HG02852 (cell line): ENCODE measurements around the gene FGFR3.

Experiments
- ATAC-seq: cut with Tn5 transposase; IDR thresholded peaks from one replicate; pipeline ENCODE4 v1.9.1; 2021; ENCODE audit warnings: mild to moderate bottlenecking, moderate library complexity; ENCODE audit not compliant: unreplicated experiment

The FGFR3 gene

DNA sequence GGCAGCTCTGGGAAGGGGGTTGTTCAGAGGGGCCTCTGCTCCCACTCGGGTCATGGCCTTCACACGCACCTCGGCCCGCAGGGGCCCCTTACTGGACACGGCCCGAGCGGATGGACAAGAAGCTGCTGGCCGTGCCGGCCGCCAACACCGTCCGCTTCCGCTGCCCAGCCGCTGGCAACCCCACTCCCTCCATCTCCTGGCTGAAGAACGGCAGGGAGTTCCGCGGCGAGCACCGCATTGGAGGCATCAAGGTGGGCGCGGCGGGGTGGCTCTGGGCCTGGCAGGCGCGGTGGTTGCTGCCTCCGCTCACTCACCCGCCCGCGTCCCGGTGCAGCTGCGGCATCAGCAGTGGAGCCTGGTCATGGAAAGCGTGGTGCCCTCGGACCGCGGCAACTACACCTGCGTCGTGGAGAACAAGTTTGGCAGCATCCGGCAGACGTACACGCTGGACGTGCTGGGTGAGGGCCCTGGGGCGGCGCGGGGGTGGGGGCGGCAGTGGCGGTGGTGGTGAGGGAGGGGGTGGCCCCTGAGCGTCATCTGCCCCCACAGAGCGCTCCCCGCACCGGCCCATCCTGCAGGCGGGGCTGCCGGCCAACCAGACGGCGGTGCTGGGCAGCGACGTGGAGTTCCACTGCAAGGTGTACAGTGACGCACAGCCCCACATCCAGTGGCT lies 8.3 kb downstream of the FGFR3 start:
- no peak for ATAC-seq

DNA sequence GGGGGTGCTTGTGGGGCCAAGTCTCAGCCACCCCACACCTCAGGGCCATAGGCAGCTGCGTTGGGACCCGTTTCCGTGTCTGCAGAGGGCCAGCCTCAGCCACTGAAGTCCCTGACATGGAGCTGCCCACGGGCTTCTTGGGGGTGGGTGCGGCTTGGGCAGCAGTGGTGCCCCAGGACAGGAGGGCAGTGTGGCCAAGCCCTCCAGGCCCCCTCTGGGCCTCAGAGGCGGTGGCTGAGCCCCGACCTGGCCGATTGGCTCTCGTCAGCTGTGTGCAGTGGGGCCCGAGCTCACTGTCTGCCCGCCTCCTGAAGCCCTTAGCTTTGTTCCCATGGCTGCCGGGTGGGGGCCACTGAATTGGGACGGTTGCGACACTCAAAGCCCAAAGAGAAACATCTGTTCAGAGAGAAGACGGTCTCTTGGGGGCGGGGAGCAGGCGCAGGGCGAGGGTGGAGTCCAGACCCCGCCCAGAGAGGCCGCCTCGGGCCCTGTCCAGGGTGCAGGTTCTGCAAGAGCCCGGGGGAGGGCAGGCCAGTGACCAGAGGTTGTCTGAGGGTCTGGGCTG lies 9.1 kb downstream of the FGFR3 start:
- ATAC-seq = no peak

- no peak for ATAC-seq
Observed at GRCh38 chr4:1802720-1803522, 9.8 kb downstream of the FGFR3 start.

DNA sequence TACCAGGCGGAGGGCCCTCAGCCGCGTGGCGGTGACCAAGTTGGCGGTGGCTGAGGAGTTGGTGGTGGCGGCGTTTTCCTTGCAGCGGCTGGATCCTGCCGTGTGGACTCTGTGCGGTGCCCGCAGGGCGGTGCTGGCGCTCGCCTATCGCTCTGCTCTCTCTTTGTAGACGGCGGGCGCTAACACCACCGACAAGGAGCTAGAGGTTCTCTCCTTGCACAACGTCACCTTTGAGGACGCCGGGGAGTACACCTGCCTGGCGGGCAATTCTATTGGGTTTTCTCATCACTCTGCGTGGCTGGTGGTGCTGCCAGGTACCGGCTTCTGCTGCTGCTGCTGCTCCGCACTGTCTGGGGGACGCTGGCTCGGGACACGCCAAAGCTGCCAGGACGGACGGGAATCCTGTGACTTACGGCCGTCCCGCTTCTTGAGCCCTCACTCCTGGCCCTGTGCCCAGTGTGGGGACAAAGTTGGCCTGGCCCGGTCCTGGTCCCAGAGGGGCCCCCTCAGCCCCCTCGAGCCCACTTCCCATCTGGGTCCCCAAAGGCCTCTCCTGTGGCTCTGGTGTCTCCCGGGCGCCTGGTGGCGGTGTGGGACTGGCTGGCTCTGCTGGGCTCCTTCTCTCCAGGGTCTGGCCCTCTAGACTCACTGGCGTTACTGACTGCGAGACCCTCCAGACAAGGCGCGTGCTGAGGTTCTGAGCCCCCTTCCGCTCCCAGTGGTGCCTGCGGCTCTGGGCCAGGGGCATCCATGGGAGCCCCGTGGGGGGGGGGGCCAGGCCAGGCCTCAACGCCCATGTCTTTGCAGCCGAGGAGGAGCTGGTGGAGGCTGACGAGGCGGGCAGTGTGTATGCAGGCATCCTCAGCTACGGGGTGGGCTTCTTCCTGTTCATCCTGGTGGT lies 10.7 kb downstream of the FGFR3 start:
- no peak for ATAC-seq

DNA sequence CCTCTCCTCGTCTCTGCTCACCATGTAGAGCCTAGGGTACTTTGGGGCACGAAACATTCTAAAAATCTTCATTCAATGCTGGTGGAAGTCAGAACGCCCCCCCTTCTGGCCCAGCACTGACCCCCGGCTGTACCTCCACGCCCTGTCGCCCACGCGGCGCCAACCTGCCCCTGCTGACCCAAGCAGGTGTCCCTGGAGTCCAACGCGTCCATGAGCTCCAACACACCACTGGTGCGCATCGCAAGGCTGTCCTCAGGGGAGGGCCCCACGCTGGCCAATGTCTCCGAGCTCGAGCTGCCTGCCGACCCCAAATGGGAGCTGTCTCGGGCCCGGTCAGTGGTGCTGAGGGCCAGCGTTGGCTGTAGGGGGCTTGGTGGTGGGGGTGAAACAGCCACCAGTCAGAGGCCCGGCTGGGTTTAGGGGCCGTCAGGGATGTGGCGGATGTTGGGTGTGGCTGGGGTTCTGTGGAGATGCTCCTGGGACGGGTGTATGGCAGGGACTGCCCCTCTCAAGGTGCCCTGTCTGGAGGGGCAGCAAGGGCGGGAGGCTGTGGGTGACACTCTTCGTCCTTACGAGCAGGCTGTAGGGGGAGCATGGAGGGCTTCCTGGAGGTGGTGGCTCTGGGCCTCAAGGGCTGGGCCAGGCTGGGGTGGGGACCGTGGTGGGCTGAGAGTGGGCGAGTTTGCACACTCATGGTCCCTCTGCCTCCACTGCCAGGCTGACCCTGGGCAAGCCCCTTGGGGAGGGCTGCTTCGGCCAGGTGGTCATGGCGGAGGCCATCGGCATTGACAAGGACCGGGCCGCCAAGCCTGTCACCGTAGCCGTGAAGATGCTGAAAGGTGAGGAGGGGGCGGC lies 11.8 kb downstream of the FGFR3 start:
- no peak for ATAC-seq

GRCh38 chr4:1805493-1806222 lies 12.6 kb downstream of the FGFR3 start:
- no peak for ATAC-seq

DNA sequence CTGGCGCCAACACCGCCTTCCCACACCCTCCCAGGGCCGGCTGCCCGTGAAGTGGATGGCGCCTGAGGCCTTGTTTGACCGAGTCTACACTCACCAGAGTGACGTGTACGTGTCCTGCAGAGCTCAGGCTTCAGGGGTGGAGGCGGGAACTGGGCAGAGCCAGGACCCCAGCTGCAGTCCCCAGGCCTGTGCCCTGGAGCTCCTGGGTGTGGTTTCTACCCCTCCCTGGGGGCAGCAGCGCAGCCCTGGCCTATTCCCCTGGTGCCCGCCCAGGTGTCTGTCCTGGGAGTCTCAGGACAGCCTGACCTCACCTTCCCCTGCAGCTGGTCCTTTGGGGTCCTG lies 13.1 kb downstream of the FGFR3 start:
- ATAC-seq = no peak

DNA sequence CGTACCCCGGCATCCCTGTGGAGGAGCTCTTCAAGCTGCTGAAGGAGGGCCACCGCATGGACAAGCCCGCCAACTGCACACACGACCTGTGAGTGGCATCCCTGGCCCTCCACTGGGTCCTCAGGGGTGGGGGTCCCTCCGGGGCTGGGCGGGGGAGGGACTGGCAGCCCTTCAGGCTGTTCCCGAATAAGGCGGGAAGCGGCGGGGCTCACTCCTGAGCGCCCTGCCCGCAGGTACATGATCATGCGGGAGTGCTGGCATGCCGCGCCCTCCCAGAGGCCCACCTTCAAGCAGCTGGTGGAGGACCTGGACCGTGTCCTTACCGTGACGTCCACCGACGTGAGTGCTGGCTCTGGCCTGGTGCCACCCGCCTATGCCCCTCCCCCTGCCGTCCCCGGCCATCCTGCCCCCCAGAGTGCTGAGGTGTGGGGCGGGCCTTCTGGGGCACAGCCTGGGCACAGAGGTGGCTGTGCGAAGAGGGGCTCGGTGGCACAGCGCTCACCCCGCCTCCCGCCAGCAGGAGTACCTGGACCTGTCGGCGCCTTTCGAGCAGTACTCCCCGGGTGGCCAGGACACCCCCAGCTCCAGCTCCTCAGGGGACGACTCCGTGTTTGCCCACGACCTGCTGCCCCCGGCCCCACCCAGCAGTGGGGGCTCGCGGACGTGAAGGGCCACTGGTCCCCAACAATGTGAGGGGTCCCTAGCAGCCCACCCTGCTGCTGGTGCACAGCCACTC lies 13.7 kb downstream of the FGFR3 start:
- no peak for ATAC-seq

GRCh38 chr4:1807332-1807777 lies 14.3 kb downstream of the FGFR3 start:
- no peak for ATAC-seq

GRCh38 chr4:1808396-1808795 lies 15.3 kb downstream of the FGFR3 start:
- ATAC-seq = no peak

DNA sequence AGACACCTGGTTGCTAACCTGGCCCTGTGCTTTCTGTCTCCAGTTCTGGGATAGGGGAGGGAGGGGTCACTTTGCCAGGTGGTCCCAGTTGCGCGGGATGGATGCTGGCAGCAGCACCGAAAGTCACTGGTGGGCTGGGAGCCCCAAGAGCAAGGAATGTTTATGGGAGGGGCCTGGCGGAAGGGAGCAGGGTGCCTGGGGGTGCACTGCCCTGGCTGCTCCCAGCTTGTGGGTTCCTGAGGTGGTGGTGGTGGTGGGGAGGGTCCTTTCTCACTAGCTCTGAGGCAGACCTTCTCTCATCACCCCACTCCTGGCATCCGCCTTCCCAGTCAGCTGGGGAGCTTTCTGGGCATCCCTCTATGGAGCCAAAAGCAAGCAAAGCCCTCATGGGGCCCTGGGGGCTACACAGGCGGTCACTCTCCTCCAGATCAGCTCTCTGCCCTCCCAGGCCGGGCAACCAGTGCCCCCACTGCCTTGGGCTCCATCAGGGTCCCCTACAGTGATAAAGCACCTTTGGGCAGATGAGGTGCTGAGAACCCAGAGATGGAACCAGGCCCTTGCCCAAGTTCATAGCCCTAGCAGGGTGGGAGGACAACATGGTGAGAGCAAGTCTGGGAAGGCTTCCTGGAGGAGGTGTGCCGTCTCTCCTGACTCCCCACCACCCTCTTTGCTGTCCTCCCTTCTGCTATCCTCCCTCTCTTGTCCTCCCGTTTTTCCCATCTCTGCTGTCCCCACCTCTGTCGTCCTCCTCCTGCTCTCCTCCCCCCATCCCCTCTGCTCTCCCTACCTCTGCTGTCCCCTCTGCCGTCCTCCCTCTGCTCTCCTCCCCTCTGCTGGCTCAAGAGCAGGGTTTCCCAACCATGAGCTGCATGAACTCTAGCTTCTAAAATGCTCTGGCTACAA lies 16.0 kb downstream of the FGFR3 start:
- no peak for ATAC-seq

GRCh38 chr4:1809754-1810502 lies 16.8 kb downstream of the FGFR3 start:
- peak; percentile 41 for ATAC-seq

GRCh38 chr4:1810765-1811164 lies 17.7 kb downstream of the FGFR3 start:
- no peak for ATAC-seq

DNA sequence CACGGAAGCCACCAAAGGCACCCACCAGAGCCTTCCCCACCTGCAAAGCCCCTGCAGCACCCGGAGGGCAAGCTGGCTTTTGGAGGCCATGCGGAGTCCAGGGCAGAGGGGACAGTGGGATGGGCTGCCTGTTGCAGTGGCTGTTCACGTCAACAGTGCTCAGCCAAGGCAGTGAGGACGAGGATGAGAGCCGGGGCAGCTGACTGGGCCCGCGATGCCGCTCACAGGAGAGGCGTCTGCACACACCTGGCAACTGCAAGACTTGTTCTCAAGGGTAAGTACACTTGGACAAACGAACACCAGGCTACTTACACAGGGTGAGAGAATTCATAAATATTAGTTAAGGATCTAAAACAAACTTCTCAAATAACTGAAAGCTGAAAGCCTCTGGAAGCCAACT lies 19.6 kb downstream of the FGFR3 start:
- no peak for ATAC-seq

DNA sequence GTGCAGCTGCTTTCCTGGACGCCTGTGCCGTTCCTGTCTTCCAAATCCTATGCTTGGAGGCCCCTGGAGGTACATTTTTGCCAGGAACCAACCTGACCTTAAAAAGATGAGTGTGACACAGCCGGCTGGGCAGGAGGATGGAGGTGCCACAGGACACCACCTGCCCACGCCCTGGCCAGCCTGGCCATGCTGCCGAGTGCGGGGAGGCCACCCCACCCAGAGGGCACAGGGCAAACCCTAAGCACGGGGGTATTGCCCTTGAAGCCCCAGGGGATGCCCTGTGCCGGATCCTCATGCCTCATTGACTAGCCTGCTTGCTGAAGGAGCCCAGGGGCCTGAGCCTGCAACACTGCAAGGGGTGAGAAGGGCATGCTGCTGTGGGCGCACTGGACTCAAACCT lies 20.1 kb downstream of the FGFR3 start:
- no peak for ATAC-seq

GRCh38 chr4:1813915-1814314 lies 20.8 kb downstream of the FGFR3 start:
- ATAC-seq = no peak

DNA sequence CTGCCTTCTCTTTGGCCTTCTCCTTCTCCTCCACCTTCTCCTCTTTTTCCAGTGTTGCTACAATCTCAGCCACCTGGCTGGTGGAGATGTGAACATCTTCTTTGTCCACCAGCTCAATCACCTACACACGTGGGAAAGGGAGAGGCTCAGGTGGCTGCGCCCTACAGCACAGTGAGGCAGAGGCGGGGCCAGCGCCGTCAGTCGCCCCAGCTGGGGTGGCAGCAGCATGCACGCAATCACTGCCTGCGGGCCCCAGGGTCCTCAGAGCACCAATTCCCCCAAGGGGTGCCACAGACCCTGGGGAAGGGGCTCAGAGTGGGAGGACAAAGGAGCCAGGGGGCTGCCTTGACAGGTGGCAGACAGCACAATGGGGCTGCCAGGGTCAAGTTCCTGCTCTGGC lies 21.4 kb downstream of the FGFR3 start:
- no peak for ATAC-seq
